ENCODE results near the gene NDOR1.

DNA sequence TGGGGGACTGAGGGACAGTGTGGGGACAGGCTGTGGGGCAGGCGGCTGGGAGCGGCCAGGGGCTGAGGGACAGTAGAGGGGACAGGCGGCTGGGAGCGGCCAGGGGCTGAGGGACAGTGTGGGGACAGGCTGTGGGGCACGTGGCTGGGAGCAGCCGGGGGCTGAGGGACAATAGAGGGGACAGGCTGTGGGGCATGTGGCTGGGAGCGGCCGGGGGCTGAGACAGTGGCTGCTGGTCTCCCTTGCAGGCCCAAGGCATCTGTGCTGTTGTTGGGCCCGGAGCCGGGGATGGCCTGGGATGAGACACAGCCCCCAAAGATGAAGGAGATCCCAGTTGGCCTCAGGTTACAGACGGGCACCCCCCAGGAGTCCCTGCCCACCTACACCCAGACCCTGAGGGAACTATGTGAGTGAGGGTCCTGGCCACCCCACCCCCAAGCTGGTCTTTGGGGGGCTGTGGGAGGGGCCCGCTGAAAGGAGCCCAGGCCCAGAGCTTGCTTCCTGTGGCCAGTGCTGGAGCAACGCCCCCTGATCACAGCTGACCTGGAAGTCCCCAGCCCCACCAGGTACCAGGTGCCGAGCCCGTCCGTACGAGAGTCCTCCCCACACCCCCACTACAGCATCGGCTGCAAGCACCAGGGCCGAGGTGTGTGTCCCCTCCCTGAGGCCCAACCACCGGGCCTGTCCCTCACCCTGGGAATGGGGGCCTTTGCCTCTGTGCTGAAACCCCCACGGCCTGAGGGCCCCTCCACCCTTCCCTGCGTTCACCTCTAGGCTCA is 46.2 kb downstream of the NDOR1 start:
- TF ChIP-seq, protein P1, sequence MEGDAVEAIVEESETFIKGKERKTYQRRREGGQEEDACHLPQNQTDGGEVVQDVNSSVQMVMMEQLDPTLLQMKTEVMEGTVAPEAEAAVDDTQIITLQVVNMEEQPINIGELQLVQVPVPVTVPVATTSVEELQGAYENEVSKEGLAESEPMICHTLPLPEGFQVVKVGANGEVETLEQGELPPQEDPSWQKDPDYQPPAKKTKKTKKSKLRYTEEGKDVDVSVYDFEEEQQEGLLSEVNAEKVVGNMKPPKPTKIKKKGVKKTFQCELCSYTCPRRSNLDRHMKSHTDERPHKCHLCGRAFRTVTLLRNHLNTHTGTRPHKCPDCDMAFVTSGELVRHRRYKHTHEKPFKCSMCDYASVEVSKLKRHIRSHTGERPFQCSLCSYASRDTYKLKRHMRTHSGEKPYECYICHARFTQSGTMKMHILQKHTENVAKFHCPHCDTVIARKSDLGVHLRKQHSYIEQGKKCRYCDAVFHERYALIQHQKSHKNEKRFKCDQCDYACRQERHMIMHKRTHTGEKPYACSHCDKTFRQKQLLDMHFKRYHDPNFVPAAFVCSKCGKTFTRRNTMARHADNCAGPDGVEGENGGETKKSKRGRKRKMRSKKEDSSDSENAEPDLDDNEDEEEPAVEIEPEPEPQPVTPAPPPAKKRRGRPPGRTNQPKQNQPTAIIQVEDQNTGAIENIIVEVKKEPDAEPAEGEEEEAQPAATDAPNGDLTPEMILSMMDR (IDR thresholded peaks at IDR 0.05; ENCODE audit: low read depth, low read length, poor library complexity, severe bottlenecking) = no peak
- no peak for TF ChIP-seq EZH2phosphoT487 (IDR thresholded peaks at IDR 0.05; ENCODE audit: borderline replicate concordance, low read length)
